ENCODE measurements around the gene PTPRM.

PTPRM gene

GRCh38 chr18:7576077-7576476 is 9.0 kb downstream of the PTPRM start:
- no peak overlapping the region for H3K4me3 ChIP-seq (ENCODE audit: low read depth, low read length)
- TF ChIP-seq, protein P1, sequence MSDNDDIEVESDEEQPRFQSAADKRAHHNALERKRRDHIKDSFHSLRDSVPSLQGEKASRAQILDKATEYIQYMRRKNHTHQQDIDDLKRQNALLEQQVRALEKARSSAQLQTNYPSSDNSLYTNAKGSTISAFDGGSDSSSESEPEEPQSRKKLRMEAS (IDR thresholded peaks at IDR 0.05; ENCODE audit: low read depth, low read length) = no peak
- TF ChIP-seq MYC (IDR thresholded peaks at IDR 0.05; ENCODE audit: low read depth, low read length) = no peak
- TF ChIP-seq POLR2A (IDR thresholded peaks at IDR 0.05; ENCODE audit: extremely low read depth, insufficient read length) = no peak
- TF ChIP-seq, protein P2, sequence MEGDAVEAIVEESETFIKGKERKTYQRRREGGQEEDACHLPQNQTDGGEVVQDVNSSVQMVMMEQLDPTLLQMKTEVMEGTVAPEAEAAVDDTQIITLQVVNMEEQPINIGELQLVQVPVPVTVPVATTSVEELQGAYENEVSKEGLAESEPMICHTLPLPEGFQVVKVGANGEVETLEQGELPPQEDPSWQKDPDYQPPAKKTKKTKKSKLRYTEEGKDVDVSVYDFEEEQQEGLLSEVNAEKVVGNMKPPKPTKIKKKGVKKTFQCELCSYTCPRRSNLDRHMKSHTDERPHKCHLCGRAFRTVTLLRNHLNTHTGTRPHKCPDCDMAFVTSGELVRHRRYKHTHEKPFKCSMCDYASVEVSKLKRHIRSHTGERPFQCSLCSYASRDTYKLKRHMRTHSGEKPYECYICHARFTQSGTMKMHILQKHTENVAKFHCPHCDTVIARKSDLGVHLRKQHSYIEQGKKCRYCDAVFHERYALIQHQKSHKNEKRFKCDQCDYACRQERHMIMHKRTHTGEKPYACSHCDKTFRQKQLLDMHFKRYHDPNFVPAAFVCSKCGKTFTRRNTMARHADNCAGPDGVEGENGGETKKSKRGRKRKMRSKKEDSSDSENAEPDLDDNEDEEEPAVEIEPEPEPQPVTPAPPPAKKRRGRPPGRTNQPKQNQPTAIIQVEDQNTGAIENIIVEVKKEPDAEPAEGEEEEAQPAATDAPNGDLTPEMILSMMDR (IDR thresholded peaks at IDR 0.05; ENCODE audit: low read depth, low read length) = no peak
- no peak for DNase-seq (ENCODE audit: low read depth)

DNA sequence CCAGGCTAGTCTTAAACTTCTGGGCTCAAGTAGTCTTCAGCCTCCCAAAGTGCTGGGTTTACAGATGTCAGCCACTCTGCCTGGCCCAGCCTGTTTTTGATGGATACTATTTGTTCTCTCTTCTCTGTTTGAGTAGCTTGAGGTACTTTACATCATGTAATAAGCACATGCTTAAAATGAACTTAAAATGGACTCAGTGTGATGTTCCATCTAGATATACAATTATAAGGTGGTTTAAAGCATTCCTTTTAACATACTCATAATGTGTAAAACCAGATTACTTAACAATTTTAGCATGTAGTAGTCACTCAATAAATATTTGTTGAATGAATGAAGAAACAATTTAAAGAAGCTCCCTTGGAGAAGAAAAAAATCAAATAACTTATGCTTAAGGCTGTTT is 9.6 kb downstream of the PTPRM start:
- TF ChIP-seq, protein P2 (IDR thresholded peaks at IDR 0.05; ENCODE audit: low read depth, low read length) = no peak
- no peak for TF ChIP-seq POLR2A (IDR thresholded peaks at IDR 0.05; ENCODE audit: extremely low read depth, insufficient read length)
- TF ChIP-seq, protein P1 (IDR thresholded peaks at IDR 0.05; ENCODE audit: low read depth, low read length) = no peak
- no peak for TF ChIP-seq MYC (IDR thresholded peaks at IDR 0.05; ENCODE audit: low read depth, low read length)
- DNase-seq (ENCODE audit: low read depth) = no peak
- H3K4me3 ChIP-seq (ENCODE audit: low read depth, low read length) = no peak overlapping the region

DNA sequence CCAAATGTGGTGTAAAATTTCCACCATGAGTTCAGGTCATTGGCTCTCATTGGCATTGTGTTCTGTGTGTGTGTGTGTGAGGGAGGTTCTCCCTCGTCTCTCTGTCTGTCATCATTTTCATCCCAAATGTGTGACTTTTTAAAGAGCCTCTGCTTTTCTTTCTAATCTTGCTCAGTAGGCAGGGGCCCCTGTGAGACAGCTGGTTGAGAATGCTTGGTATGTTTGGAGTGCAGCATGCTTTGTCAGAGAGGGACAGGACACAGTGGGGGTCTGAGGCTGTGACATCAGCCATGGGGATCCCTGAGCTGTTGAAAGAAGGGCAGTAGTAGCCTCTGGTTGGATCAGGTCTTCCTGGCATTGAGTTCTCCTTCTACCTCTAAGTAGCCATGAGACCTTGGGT is 10.6 kb downstream of the PTPRM start:
- no peak for DNase-seq (ENCODE audit: low read depth)
- TF ChIP-seq, protein P1 (IDR thresholded peaks at IDR 0.05; ENCODE audit: low read depth, low read length) = no peak
- TF ChIP-seq, protein P2 (IDR thresholded peaks at IDR 0.05; ENCODE audit: low read depth, low read length) = no peak
- TF ChIP-seq MYC (IDR thresholded peaks at IDR 0.05; ENCODE audit: low read depth, low read length) (no peak), POLR2A (IDR thresholded peaks at IDR 0.05; ENCODE audit: extremely low read depth, insufficient read length) (no peak)
- no peak overlapping the region for H3K4me3 ChIP-seq (ENCODE audit: low read depth, low read length)

GRCh38 chr18:7579176-7579917 is 12.2 kb downstream of the PTPRM start:
- no peak for DNase-seq (ENCODE audit: low read depth)
- TF ChIP-seq POLR2A (IDR thresholded peaks at IDR 0.05; ENCODE audit: extremely low read depth, insufficient read length) = no peak
- TF ChIP-seq MYC (IDR thresholded peaks at IDR 0.05; ENCODE audit: low read depth, low read length) = no peak
- TF ChIP-seq, protein P1 (IDR thresholded peaks at IDR 0.05; ENCODE audit: low read depth, low read length) = no peak
- TF ChIP-seq, protein P2 (IDR thresholded peaks at IDR 0.05; ENCODE audit: low read depth, low read length) = no peak
- H3K4me3 ChIP-seq (ENCODE audit: low read depth, low read length) = no peak overlapping the region

DNA sequence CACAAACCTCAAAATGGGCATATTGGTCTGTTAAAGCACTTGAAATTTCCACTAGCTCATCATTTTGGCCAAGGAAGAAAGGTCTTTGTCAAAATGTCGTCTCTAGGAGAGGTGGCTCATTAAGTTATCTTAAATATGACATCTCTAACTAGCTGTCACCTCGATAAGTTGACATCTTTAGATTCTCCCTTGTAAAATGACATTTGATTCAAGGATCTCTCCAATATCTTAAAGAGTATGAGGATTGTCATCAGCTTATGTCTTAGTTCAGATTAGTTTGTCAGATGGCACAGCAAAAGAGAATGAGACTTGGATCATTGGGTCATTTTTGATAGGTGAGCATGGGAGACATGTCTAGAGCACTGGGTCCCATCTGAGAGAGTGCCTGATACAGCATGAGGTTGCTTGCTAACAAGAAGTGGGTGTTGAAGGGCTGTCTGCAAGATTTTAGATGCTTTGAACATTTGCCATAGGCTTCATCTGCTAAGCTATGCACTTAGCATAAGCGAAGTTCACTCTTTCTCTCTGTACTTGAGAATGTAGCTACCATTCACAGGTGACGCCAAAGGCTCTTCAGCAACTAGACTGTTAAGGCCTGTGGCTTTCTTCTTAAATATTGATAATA is 12.9 kb downstream of the PTPRM start:
- no peak overlapping the region for H3K4me3 ChIP-seq (ENCODE audit: low read depth, low read length)
- DNase-seq (ENCODE audit: low read depth) = no peak
- no peak for TF ChIP-seq MYC (IDR thresholded peaks at IDR 0.05; ENCODE audit: low read depth, low read length)
- TF ChIP-seq, protein P2 (IDR thresholded peaks at IDR 0.05; ENCODE audit: low read depth, low read length) = no peak
- TF ChIP-seq, protein P1 (IDR thresholded peaks at IDR 0.05; ENCODE audit: low read depth, low read length) = no peak
- TF ChIP-seq POLR2A (IDR thresholded peaks at IDR 0.05; ENCODE audit: extremely low read depth, insufficient read length) = no peak
